Measurements from ENCODE around the gene TECPR1.

Gene TECPR1

DNA sequence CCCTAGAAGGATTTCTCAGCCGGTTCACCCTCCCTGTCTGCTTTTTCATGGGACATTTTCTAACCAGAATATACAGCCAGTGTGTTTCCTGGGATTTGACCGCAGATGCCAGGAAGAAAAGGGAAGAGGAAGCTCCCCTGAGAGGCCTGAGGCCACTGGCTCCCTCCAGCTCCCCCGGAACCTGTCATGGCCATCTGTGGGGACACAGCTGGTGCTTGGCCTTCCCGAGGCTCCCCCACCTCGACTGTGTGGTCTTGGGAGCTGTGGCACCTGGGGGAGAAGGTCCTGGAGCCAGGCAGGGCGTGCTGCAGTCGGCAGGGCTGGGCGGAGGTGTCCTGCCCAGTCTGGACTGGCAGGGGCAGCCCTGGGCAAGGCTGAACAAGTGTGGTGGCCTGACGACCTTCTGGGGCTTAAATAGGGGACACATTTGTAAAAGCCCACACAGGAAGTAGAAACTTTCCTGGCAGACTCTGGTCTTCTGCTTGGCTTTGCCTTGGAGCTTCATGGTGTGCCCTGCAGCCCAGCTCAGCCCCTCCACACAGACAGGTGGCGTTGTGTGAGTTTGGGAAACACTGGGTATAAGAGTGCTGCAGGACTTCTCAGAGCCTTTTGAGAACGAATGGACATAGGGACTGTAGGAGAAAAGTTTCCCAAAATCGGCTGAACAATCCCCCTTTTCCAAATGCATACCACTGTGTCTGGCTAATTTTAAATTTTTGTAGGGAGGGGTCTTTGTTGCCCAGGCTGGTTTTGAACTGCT is 36.2 kb upstream of the TECPR1 start:
- ChIA-PET POLR2A (ENCODE audit: low non-redundant PET) (interaction anchor here (1.0 kb wide), 1 partner anchor 113 kb away, joined by 4 read pairs; the partner anchor contains the start of gene BAIAP2L1), CTCF (interaction anchor here (0.7 to 0.9 kb wide), 3 partner anchors 113 to 143 kb away, joined by 3 to 7 read pairs (median 5); partner anchors contain the start of gene BAIAP2L1)
- no peak for TF ChIP-seq CTCF (conservative IDR thresholded peaks at IDR 0.05; ENCODE audit: low read depth)
- no peak for DNase-seq (ENCODE audit: low spot score)
- H3K27ac ChIP-seq: peak overlapping the region; percentile 97

DNA sequence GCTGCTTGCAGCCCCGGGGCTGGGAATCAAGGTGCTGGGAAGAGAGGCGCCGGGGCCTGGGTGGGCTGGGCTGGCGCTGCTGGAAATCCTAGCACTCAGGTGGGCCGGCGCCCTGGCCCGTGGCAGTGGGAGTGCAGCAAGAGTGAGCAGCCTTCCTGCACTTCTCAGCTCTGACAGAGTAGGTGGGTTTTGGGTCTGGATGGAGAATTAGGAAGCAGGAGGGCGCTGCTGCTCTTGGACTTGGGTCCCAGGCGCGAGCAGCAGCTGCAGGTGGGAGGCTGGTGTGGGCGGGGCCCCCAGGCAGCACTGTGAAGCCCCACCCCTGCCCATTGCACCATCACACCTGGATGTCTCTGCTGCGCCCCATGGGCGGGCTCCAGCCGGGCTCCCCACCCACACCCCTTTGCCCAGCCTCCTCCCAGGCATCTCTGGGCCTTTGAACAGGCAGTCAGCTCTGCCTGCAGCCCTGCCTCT is 35.5 kb upstream of the TECPR1 start:
- peak; percentile 93 for DNase-seq (ENCODE audit: low spot score)
- CTCF ChIA-PET: interaction anchor here (0.6 to 0.9 kb wide), 4 partner anchors 82 to 131 kb away, joined by 3 to 7 read pairs (median 3); partner anchors contain the start of gene BAIAP2L1
- POLR2A ChIA-PET (ENCODE audit: low non-redundant PET): interaction anchor here (1.0 kb wide), 1 partner anchor 114 kb away, joined by 4 read pairs; the partner anchor contains the start of gene BAIAP2L1
- TF ChIP-seq CTCF (conservative IDR thresholded peaks at IDR 0.05; ENCODE audit: low read depth): no peak
- peak overlapping the region; percentile 97 for H3K27ac ChIP-seq

GRCh38 chr7:98286701-98287485 is 34.9 kb upstream of the TECPR1 start:
- TF ChIP-seq CTCF (conservative IDR thresholded peaks at IDR 0.05; ENCODE audit: low read depth): no peak
- no peak for DNase-seq (ENCODE audit: low spot score)
- peak overlapping the region; percentile 97 for H3K27ac ChIP-seq
- ChIA-PET POLR2A (ENCODE audit: low non-redundant PET) (interaction anchor here (0.5 to 1.0 kb wide), 2 partner anchors 114 to 150 kb away, joined by 3 to 4 read pairs; partner anchors contain the start of gene BAIAP2L1), CTCF (interaction anchor here (0.6 to 0.9 kb wide), 4 partner anchors 83 to 227 kb away, joined by 3 to 7 read pairs (median 3); partner anchors contain the start of gene BAIAP2L1)

DNA sequence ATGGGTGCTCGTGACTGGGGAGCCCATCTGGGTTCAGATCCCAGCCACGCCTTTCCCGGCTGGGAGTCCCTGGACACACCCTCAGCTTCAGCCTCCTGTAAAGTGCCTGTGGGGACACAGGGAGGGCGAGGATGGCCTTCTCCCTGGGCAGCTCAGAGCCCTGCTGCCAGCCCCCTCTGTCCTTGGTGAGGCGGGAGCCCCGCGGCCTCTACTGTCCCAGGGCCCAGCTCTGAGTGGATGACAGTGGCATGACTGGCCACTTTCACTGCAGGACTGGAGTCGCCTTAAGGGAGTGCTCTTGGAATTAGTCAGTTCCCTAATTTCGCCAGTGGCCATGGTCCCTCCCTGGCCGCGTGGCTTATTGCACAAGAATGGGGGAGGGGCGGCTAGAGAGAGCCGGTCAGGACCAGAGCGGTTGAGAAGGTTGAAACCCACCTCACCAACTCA is 34.1 kb upstream of the TECPR1 start:
- no peak for TF ChIP-seq CTCF (conservative IDR thresholded peaks at IDR 0.05; ENCODE audit: low read depth)
- peak; percentile 67 for DNase-seq (ENCODE audit: low spot score)
- H3K27ac ChIP-seq: peak overlapping the region; percentile 97
- ChIA-PET POLR2A (ENCODE audit: low non-redundant PET) (interaction anchor here (1.0 kb wide), 1 partner anchor 115 kb away, joined by 3 read pairs; the partner anchor contains the start of gene BAIAP2L1), CTCF (interaction anchor here (0.9 to 1.8 kb wide), 2 partner anchors 8 to 115 kb away, joined by 4 to 7 read pairs; partner anchors contain the start of gene BAIAP2L1)

GRCh38 chr7:98285157-98286092 is 33.4 kb upstream of the TECPR1 start:
- peak overlapping the region; percentile 97 for H3K27ac ChIP-seq
- POLR2A ChIA-PET (ENCODE audit: low non-redundant PET): interaction anchor here (1.0 kb wide), 1 partner anchor 116 kb away, joined by 3 read pairs; the partner anchor contains the start of gene BAIAP2L1

More at GRCh38 chr7:98285157-98286092, 33.4 kb upstream of the TECPR1 start:
- TF ChIP-seq CTCF (conservative IDR thresholded peaks at IDR 0.05; ENCODE audit: low read depth): no peak
- CTCF ChIA-PET: interaction anchor here (0.6 to 1.8 kb wide), 3 partner anchors 9 to 116 kb away, joined by 3 to 7 read pairs (median 4); partner anchors contain the start of gene BAIAP2L1
- no peak for DNase-seq (ENCODE audit: low spot score)
